H1 (cell line): ENCODE measurements around the gene GABRD.
A peak's percentile ranks its signal among the peaks of the same experiment; 100 is the strongest.

Experiments
- ATF2 ChIP-seq: IDR thresholded peaks from 2 replicates; pipeline ENCODE4 v1.6.1; 2012; ENCODE audit warnings: low read length, inconsistent platforms
- CEBPB ChIP-seq: IDR thresholded peaks from 2 replicates; pipeline ENCODE4 v1.6.1; 2012; ENCODE audit warnings: low read depth, low read length
- EP300 ChIP-seq, 2 experiments: IDR thresholded peaks; 1 replicate in 1 of 2; 2 replicates in 1 of 2; pipeline ENCODE4 v1.6.1; 2011 to 2012; ENCODE audit warnings: low read depth in 2 of 2, low read length in 2 of 2, mild to moderate bottlenecking in 2 of 2, borderline replicate concordance in 1 of 2, inconsistent platforms in 1 of 2, moderate library complexity in 1 of 2
- KDM4A ChIP-seq: IDR thresholded peaks from one replicate; pipeline ENCODE4 v1.7.1; 2012; ENCODE audit warnings: low read depth, mild to moderate bottlenecking, moderate library complexity, low read length, inconsistent platforms; ENCODE audit not compliant: severe bottlenecking
- POLR2A ChIP-seq, 2 experiments: IDR thresholded peaks; 1 replicate in 1 of 2; 2 replicates in 1 of 2; pipeline ENCODE4 v1.6.1; 2011; ENCODE audit warnings: low read depth in 2 of 2, low read length in 2 of 2, mild to moderate bottlenecking in 2 of 2; ENCODE audit errors: control extremely low read depth in 1 of 2
- YY1 ChIP-seq: IDR thresholded peaks from 2 replicates; pipeline ENCODE4 v1.6.1; 2011; ENCODE audit warnings: low read depth, mild to moderate bottlenecking, low read length
- TF ChIP-seq, protein P1 (sequence below): IDR thresholded peaks from 2 replicates; pipeline ENCODE4 v1.6.1; 2011; ENCODE audit warnings: low read depth, mild to moderate bottlenecking, low read length; ENCODE audit not compliant: insufficient read depth
- TF ChIP-seq, protein P2 (sequence below), 3 experiments: IDR thresholded peaks; 1 replicate in 2 of 3; 2 replicates in 1 of 3; pipeline versions ENCODE4 v1.5.1 to v1.6.1; 2011; ENCODE audit warnings: low read length in 3 of 3, mild to moderate bottlenecking in 3 of 3, inconsistent platforms in 2 of 3, low read depth in 1 of 3, moderate library complexity in 1 of 3; ENCODE audit not compliant: insufficient read depth in 1 of 3; ENCODE audit errors: control extremely low read depth in 1 of 3

- TF ChIP-seq POLR2A (IDR thresholded peaks at IDR 0.05; ENCODE audit: control extremely low read depth in 1 of 2, low read depth in 2 of 2, low read length in 2 of 2) (no peak), YY1 (no peak), CEBPB (0 out of 2 replicates have a peak, but pooled peaks have one; percentile 22), KDM4A (no peak), EP300 (IDR thresholded peaks at IDR 0.05; ENCODE audit: borderline replicate concordance in 1 of 2, low read depth in 2 of 2, low read length in 2 of 2) (no peak), ATF2 (no peak)
- TF ChIP-seq, protein P1, sequence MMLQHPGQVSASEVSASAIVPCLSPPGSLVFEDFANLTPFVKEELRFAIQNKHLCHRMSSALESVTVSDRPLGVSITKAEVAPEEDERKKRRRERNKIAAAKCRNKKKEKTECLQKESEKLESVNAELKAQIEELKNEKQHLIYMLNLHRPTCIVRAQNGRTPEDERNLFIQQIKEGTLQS: no peak
- TF ChIP-seq, protein P2, sequence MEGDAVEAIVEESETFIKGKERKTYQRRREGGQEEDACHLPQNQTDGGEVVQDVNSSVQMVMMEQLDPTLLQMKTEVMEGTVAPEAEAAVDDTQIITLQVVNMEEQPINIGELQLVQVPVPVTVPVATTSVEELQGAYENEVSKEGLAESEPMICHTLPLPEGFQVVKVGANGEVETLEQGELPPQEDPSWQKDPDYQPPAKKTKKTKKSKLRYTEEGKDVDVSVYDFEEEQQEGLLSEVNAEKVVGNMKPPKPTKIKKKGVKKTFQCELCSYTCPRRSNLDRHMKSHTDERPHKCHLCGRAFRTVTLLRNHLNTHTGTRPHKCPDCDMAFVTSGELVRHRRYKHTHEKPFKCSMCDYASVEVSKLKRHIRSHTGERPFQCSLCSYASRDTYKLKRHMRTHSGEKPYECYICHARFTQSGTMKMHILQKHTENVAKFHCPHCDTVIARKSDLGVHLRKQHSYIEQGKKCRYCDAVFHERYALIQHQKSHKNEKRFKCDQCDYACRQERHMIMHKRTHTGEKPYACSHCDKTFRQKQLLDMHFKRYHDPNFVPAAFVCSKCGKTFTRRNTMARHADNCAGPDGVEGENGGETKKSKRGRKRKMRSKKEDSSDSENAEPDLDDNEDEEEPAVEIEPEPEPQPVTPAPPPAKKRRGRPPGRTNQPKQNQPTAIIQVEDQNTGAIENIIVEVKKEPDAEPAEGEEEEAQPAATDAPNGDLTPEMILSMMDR (IDR thresholded peaks at IDR 0.05; ENCODE audit: control extremely low read depth in 1 of 3, insufficient read depth in 1 of 3, low read depth in 1 of 3, low read length in 3 of 3): no peak
Measured at GRCh38 chr1:2001773-2002411, 17.3 kb upstream of the GABRD start.
